ENCODE data around the gene C2CD3.
"Not testable (repeated sequence)": the region's sequence is repeated elsewhere in the genome, so short reads cannot be mapped to it uniquely, and the experiment has no call there.

Gene C2CD3

GRCh38 chr11:74154620-74155281 lies 16.1 kb downstream of the C2CD3 start:
- no peak for DNase-seq

GRCh38 chr11:74153224-74153623 lies 17.6 kb downstream of the C2CD3 start:
- DNase-seq: no peak

DNA sequence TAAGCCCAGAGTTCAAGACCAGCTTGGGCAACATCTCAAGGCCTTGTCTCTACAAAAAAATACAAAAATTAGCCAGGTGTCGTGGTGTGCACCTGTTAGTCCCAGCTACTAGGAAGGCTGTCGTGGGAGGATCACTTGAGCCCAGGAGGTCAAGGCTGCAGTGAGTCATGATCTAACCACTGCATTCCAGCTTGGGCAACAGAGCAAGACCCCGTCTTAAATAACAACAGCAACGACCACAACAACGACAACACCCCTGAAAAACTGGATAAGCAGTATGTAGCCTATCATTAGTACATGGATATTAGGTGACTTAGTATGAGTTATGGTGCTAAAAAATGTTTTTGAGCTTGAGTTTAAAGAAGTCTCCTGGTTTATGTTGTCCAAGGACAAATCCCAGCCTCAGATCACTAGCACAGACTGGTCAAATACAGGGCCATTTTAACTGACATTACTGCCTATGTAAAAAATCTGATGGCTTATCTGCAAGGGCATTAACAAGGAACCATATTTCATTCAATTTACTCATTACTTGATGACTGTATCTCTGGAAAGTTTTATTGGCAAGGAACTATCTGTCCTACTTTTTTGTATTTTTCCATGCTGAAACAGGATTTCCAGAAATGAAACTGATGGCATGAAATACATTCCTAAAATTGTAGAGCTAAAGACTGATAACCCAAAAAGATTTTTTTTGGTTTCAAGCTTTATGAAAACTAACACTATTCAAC lies 23.4 kb downstream of the C2CD3 start:
- DNase-seq: no peak

DNA sequence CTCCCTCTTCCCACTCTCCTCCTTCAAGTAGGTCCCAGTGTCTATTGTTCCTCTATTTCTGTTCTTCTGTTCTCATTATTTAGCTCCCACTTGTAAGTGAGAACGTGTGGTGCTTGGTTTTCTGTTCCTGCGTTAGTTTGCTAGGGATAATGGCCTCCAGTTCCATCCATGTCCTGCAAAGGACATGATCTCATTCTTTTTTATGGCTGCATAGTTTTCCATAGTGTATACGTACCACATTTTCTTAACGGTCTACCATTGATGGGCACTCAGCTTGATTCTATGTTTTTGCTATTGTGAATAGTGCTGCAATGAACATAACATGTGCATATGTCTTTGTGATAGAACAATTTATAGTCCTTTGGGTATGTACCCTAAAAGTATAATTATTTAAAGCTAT lies 26.2 kb downstream of the C2CD3 start:
- no peak for DNase-seq

GRCh38 chr11:74142624-74143023 lies 28.2 kb downstream of the C2CD3 start:
- no peak for DNase-seq

DNA sequence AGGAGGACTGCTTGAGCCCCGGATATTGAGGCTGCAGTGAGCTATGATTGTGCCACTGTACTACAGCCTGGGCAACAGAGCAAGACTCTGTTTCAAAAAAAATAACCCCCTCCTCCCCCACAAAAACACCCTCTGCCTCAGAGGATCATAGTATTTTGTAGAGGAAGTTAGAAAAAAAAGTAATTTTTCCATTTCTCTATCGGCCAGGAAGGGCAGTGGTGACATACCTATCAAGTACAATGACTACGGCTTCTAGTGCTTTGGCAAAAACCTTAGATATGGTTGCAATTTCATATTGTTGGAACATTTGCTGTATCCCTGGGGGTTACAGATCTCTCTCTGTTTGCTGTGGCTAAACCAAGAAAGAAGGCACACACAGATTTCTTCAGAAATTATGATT lies 28.9 kb downstream of the C2CD3 start:
- DNase-seq: no peak

- no peak for DNase-seq
Observed at GRCh38 chr11:74141241-74141695, 29.5 kb downstream of the C2CD3 start.

- not testable (repeated sequence) for DNase-seq
Observed at GRCh38 chr11:74139919-74140431, 30.8 kb downstream of the C2CD3 start.

GRCh38 chr11:74139151-74139918 lies 31.5 kb downstream of the C2CD3 start:
- no peak for DNase-seq

GRCh38 chr11:74138572-74138971 lies 32.2 kb downstream of the C2CD3 start:
- DNase-seq: no peak

GRCh38 chr11:74138021-74138420 lies 32.8 kb downstream of the C2CD3 start:
- no peak for DNase-seq

- DNase-seq: no peak
Observed at GRCh38 chr11:74135127-74135840, 35.5 kb downstream of the C2CD3 start.

DNA sequence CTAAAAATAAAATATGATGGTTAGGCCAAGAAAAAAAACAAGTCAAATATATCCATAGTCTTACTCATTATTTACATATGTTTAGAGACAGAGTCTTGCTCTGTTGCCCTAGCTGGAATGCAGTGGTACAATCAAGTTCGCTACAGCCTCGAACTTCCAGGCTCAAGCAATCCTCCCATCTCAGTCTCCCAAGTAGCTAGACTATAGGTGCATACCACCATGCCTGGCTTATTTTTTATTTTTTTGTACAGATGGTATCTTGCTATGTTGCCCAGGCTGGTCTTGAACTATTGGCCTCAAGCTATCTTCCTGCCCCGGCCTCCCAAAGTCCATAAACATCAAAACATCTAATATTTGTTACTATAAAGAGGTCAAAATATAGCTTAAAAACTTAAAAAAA lies 36.1 kb downstream of the C2CD3 start:
- no peak for DNase-seq

GRCh38 chr11:74133436-74133835 lies 37.4 kb downstream of the C2CD3 start:
- no peak for DNase-seq

- DNase-seq: no peak
Observed at GRCh38 chr11:74132833-74133232, 38.0 kb downstream of the C2CD3 start.

DNA sequence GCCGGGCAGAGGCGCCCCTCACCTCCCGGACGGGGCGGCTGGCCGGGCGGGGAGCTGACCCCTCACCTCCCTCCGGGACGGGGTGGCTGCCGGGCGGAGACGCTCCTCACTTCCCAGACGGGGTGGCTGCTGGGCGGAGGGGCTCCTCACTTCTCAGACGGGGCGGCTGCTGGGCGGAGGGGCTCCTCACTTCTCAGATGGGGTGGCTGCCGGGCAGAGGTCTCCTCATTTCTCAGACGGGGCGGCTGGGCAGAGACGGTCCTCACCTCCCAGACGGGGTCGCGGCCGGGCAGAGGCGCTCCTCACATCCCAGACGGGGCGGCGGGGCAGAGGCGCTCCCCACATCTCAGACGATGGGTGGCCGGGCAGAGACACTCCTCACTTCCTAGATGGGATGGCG lies 41.7 kb downstream of the C2CD3 start:
- DNase-seq: not testable (repeated sequence)

- no peak for DNase-seq
Observed at GRCh38 chr11:74123008-74123448, 47.8 kb downstream of the C2CD3 start.

- DNase-seq: no peak
Observed at GRCh38 chr11:74121804-74122203, 49.0 kb downstream of the C2CD3 start.

DNA sequence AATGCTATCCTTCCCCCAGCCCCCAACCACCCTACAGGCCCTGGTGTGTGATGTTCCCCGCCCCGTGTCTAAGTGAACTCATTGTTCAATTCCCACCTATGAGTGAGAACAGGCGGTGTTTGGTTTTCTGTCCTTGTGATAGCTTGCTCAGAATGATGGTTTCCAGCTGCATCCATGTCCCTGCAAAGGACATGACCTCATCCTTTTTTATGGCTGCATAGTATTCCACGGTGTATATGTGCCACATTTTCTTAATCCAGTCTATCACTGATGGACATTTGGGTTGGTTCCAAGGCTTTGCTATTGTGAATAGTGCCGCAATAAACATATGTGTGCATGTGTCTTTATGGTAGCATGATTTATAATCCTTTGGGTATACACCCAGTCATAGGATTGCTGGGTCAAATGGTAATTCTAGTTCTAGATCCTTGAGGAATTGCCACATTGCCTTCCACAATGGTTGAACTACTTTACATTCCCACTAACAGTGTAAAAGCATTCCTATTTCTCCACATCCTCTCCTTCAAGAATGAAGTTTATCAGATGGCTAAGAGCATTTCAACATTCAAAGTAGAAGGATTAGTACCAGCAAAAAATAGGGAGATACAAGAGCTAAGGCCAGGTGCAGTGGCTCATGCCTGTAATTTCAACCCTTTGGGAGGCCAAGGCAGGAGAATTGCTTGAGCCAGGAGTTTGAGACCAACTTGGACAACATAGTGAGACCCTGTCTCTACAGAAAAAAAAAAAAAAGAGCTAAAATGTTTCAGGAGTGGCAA lies 50.4 kb downstream of the C2CD3 start:
- DNase-seq: not testable (repeated sequence)

- DNase-seq: no peak
Observed at GRCh38 chr11:74116719-74117118, 54.1 kb downstream of the C2CD3 start.

- no peak for DNase-seq
Observed at GRCh38 chr11:74112877-74113276, 57.9 kb downstream of the C2CD3 start.

- no peak for DNase-seq
Observed at GRCh38 chr11:74106124-74106523, 64.7 kb downstream of the C2CD3 start.

All from activated T-cell treated with anti-CD3 and anti-CD28 coated beads, Interleukin-2, amount 50 U/mL, for 48 hours (primary cell).